GM12874 (cell line): Measurements from ENCODE around the gene HMCN1.

Experiments used
- TF ChIP-seq, protein P1 (sequence below): IDR thresholded peaks from 2 replicates; pipeline ENCODE4 v1.5.1; 2011; ENCODE audit warnings: low read depth, mild to moderate bottlenecking, control low read depth, low read length, moderate library complexity; ENCODE audit not compliant: insufficient read depth

HMCN1 gene

DNA sequence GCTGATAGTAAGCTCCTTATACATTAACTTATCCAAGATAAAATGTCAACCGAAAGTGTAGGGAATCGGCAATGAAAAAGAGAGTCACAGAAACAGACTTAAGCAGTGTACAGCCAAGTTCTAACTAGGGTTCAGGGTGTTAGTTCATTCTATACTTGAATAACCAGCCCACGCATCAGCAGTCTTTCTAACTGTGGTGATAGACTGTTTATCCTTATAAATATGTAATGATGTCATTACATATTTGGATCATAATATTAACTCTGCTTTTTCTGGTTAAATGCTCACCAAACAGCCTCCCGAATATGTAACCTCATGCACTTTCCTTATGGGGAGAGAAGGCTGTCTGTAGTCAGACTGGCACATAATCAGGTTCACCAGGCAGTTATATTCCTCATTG is 11.0 kb downstream of the HMCN1 start:
- TF ChIP-seq, protein P1, sequence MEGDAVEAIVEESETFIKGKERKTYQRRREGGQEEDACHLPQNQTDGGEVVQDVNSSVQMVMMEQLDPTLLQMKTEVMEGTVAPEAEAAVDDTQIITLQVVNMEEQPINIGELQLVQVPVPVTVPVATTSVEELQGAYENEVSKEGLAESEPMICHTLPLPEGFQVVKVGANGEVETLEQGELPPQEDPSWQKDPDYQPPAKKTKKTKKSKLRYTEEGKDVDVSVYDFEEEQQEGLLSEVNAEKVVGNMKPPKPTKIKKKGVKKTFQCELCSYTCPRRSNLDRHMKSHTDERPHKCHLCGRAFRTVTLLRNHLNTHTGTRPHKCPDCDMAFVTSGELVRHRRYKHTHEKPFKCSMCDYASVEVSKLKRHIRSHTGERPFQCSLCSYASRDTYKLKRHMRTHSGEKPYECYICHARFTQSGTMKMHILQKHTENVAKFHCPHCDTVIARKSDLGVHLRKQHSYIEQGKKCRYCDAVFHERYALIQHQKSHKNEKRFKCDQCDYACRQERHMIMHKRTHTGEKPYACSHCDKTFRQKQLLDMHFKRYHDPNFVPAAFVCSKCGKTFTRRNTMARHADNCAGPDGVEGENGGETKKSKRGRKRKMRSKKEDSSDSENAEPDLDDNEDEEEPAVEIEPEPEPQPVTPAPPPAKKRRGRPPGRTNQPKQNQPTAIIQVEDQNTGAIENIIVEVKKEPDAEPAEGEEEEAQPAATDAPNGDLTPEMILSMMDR = no peak

DNA sequence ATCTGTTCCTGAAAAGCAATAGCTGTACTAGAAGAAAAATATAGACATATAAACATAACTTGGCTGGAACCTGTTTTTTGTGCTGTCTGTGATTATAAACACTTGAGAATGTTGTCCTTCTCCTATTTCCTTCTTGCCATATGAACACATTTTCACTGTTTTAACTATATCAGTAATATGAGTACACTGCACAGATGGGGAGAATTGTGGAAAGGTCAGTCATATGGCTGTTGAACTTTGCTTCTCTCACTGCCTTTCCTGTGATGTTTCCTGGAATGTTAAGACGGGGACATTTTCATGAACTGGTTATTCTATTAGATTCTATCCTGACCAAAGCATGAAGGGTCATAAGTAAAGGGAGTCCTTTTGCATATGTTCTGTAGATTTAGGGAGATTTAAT is 24.9 kb downstream of the HMCN1 start:
- TF ChIP-seq, protein P1 = no peak

DNA sequence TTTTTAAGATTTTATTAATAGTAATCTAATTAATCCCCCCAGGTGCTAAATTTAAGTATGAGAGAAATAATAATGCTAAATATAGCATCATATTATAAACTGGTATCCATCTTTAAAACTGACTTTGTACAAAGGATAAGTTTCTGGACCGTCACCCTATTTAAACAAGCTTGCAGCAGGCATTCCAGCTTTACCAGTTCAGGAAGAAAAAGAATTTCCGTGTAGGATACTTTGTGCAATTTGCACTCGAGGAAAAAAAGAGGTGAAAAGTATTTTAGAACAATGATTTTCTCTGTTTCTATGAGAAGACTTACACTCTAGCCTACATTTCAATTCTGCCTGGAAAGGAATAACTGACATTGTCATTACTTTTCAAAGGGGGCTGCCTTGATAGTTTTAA is 27.6 kb downstream of the HMCN1 start:
- TF ChIP-seq, protein P1 = no peak

DNA sequence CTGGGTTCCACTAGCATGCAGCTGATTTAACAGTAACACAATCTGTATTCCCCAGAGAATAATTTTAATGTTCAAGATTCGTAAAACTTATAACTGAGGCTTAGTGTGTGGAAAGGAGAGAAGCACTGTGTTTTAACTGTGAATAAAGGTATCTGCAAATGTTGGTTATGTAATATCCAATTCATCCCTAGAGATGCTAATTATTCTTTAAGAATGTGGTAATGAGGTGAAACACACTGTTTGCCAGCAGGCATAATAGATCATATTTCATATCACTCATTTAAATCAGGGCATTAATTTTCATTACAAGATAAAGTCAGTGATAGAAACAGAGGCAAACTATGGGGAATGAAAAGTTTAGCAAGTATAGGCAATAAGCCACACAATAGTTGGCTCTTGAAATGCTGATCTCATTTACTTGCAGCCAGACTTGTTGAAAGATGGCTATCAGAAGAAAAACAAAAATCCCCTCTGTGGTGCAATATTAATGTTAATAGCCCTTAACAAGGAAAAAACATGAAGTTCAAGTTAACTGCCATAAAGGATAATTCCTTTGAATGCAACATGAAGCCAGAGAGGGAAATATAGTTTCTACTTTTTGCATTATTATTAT is 33.4 kb downstream of the HMCN1 start:
- TF ChIP-seq, protein P1 = no peak

DNA sequence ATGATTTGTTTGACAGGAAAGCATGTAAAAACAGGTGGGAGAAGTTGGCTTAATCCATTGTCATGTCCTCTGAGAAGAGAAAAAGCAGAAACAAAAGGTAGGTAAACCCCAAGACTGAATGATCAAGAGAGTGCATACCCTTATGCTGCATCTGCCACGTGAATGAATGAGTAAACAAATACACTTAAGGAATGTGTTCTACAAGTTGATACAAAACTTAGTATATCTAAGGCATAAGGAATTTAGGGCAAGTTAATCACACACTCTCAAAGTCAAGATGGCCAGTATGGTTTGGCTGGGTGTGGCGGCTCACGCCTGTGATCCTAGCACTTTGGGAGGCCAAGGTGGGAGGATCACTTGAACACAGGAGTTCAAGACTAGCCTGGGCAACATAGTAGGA is 34.2 kb downstream of the HMCN1 start:
- TF ChIP-seq, protein P1 = no peak

DNA sequence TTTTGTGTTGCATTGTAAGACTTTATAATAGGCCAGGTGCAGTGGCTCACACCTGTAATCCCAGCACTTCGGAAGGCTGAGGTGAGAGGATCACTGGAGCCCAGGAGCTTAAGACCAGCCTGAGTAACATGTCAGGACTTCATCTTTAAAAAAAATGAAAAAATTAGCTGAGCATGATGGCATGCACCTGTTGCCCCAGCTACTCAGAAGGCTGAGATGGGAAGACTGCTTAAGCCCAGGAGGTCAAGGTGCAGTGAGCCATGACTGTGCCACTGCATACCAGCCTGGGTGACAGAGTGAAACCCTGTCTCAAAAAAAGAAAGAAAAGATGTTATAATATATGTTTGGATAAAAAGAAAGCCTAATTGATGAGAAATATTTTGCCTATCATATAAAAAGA is 34.9 kb downstream of the HMCN1 start:
- TF ChIP-seq, protein P1 = no peak

DNA sequence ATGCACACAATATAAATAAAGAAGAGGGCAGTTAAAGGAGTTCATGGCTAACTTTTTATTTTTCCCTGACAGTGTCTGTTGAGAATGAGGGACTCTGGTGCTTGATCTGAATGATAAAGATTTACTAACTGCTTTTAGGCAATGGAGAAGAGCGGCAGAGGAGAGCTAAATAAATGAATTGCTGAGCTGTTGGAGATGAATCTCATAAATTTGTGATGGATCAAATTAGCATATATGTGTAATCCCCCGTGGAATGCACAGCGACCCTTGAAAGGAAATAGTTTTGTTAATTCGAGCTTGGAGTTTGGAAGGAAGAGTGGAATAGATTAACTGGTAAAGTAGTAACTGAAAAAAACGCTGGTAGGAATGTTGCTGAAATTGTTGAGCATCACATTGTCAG is 40.2 kb downstream of the HMCN1 start:
- TF ChIP-seq, protein P1 = no peak
